Muscle of arm (tissue), 12 donors: ENCODE data around the gene AP2A1. TPM values are rescaled to one million over a fixed set of nuclear protein-coding genes. Genes with fewer than 3 reads are reported as not detected.

Experiments
- DNase-seq: peaks from one replicate; pipeline ENCODE4 v3.0.0-alpha.2; 2013
- polyA plus RNA-seq, 12 donors: library from polyadenylated mRNA; unstranded; fragments of 120-200 nt; gene quantifications; one replicate each; pipeline ENCODE4 v1.2.1, GENCODE V29; 2013; ENCODE audit not compliant: insufficient read length in 12 of 12

The AP2A1 gene
- polyA plus RNA-seq, 12 donors: 44.1 to 78.6 (median 47.9) TPM; not detected in 1

DNA sequence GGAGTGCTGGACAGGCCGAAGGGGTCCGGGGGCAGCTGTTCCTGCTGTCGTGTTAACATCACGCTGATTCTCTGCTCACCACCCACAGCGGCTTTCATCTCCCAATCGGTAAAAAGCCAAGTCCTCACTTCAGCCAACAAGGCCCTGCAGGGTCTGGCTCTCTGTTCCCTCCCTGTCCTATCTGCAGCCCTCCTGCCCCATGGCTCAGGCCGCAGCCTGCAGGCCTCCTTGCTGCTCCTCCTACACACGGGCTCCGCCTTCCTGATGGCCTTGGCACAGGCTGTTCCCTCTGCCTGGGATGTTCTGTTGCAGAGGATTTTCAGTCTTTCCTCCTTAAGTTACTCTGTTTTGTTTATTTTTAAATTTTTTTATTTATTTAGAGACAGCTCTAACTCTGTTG lies 24.1 kb downstream of the AP2A1 start:
- no peak for DNase-seq

DNA sequence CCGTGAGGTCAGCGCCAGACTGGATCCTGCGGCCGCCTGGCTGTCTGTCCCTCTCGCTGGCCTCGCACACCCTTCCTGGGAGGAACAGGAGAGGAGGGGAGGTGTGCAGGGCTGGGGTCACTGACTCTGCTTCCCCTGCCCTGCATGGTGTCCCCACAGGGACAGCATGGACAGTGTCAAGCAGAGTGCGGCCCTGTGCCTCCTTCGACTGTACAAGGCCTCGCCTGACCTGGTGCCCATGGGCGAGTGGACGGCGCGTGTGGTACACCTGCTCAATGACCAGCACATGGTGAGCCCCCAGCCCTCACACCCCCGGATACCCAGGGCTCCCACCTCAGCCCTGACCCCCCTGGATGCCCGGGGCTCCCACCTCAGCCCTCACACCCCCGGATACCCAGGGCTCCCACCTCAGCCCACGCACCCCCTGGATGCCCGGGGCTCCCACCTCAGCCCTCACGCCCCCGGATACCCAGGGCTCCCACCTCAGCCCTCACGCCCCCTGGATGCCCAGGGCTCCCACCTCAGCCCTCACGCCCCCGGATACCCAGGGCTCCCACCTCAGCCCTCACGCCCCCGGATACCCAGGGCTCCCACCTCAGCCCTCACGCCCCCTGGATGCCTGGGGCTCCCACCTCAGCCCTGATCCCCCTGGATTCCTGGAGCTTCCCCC lies 25.1 kb downstream of the AP2A1 start:
- DNase-seq: no peak

DNA sequence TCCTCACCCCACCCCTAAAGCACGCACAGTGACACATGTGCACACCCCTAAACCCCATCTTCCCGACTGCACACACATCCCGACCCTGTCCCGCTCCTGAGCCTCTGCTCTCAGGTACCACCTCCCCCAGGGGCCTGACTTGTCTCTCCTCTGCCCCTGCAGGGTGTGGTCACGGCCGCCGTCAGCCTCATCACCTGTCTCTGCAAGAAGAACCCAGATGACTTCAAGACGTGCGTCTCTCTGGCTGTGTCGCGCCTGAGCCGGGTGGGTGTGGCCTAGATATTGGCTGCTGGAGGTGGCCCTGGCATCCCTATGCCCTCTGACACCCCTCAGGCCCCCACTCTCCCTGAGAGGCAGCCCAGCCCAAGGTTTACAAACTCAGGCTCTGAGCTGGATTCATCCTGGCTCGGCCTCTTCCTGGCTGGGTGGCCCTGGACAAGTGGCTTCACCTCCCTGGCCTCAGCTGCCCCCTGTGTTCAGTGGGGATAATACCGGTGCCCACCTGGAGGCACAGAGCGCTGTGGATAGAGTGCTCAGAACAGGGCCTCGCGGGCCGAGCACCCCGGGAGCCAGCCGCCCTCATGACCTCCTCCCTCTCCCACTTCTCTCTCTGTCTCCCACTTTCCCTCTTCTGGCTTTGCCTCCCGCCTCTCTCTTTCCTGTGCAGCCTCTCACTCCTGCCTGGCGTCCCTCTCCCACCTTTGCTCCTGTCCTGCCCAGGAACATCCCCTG lies 26.2 kb downstream of the AP2A1 start:
- DNase-seq: no peak

DNA sequence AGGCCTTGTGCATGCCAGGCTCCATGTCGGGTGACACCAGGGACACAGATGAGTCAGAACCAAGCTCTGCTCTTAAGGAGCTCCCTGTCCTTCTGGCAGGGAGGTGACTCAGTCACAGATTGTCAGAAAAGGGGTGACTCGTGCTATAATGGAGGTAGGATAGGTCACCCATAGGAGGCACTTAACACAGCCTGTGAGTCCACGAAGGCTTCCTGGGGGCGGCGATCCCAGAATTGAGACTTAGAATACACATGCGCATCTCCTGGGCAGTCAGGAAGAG lies 26.7 kb downstream of the AP2A1 start:
- no peak for DNase-seq

DNA sequence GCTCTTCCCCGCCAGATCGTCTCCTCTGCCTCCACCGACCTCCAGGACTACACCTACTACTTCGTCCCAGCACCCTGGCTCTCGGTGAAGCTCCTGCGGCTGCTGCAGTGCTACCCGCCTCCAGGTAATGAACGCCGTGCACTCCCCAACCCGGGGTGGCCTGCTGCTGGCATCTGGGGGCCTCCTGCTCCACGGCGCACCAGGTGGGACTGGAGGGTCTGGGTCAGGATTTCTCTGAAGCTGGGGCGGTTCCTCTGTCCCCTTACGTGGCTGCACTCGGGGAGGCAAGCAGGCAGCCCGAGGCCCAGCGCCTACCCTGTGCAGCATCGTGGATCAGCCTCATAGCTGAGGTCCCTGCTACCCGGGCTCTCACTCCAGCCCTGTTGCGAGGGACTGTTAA lies 28.8 kb downstream of the AP2A1 start:
- no peak for DNase-seq

DNA sequence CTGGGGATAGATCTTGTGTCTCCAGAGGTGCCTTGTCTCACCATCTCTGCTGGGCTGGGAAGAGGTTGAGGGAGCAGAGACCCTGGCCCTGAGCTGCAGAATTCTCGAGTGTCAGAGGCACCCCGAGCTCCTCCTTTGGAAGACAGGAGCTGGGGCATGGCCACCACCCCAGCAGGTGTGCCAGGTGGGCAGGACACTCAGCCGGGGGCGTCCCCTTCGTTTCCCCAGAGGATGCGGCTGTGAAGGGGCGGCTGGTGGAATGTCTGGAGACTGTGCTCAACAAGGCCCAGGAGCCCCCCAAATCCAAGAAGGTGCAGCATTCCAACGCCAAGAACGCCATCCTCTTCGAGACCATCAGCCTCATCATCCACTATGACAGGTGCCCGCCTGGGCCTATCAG lies 31.8 kb downstream of the AP2A1 start:
- DNase-seq: no peak

DNA sequence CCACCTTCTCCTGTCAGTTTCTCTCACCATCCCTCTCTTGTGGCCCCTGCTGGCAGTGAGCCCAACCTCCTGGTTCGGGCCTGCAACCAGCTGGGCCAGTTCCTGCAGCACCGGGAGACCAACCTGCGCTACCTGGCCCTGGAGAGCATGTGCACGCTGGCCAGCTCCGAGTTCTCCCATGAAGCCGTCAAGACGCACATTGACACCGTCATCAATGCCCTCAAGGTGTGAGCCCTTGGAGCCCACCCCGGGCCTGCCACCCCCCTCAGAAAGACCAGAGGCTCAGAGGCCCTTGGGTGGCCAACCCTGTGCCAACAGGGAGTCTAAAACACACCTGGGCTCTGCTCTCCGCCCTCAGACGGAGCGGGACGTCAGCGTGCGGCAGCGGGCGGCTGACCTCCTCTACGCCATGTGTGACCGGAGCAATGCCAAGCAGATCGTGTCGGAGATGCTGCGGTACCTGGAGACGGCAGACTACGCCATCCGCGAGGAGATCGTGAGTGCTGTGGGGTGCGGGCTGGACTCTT lies 32.5 kb downstream of the AP2A1 start:
- DNase-seq: no peak

DNA sequence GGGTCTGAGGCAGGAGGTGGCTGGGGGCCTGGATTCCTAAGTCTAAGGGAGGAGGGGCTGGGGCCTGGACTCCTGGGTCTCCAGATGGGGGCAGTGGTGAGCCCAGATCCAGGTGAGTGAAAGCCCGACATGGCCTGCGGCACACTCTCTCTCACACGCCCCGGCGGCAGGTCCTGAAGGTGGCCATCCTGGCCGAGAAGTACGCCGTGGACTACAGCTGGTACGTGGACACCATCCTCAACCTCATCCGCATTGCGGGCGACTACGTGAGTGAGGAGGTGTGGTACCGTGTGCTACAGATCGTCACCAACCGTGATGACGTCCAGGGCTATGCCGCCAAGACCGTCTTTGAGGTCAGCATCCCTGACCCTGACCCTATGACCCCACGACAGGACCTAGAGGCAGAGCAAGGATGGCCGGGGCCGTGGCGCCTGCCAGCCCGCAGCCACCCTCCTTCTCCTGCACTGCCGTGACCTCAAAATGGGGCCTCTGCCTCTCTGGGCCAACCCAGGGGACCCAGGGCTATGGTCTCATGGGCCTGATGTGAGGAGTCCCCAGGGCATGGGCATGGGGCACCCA lies 33.1 kb downstream of the AP2A1 start:
- DNase-seq: no peak

DNA sequence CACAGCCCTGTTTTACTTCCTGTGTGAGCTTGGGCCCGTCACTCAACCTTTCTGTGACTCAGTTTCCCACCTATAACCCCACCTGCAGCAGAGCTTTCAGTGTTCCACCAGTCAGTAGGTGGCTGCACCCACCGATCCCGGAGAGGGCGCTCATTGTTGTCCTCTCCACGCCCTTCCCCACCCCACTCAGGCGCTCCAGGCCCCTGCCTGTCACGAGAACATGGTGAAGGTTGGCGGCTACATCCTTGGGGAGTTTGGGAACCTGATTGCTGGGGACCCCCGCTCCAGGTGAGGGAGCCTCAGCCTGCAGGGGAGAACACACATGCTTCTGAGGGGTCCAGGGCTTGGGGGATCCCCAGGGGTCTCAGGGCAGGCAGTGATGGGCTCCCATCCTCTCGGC lies 34.0 kb downstream of the AP2A1 start:
- no peak for DNase-seq

DNA sequence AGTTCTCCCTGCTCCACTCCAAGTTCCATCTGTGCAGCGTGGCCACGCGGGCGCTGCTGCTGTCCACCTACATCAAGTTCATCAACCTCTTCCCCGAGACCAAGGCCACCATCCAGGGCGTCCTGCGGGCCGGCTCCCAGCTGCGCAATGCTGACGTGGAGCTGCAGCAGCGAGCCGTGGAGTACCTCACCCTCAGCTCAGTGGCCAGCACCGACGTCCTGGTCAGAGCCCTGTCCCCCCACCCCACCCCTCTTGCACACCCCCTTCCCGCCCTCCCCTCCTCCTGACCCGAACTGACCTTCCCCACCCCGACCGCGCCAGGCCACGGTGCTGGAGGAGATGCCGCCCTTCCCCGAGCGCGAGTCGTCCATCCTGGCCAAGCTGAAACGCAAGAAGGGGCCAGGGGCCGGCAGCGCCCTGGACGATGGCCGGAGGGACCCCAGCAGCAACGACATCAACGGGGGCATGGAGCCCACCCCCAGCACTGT lies 34.6 kb downstream of the AP2A1 start:
- DNase-seq: no peak

DNA sequence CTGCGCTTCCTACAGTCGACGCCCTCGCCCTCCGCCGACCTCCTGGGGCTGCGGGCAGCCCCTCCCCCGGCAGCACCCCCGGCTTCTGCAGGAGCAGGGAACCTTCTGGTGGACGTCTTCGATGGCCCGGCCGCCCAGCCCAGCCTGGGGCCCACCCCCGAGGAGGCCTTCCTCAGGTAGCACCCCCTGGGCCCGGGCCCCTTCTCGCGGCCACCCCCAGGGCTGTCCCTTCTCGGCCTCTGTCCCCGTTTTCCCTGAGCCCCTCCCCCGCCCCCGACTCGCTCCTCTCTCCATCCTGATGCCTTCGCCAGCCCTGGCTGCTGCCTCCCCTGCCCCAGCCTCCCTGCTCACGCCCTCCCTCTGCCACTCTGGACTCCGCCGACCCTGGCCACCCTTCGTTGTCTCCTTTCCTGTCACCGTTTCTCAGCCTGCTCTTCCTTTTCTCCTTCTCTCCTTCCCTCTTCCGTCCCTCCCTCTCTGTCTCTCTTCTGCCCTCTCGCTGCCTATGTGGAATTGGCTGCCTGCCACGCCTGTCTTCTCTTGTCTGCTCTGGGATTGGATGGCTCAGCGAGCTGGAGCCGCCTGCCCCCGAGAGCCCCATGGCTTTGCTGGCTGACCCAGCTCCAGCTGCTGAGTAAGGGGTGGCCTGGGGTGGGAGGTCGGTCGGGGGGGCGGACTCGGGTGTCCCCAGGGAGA lies 35.3 kb downstream of the AP2A1 start:
- DNase-seq: peak; percentile 92

DNA sequence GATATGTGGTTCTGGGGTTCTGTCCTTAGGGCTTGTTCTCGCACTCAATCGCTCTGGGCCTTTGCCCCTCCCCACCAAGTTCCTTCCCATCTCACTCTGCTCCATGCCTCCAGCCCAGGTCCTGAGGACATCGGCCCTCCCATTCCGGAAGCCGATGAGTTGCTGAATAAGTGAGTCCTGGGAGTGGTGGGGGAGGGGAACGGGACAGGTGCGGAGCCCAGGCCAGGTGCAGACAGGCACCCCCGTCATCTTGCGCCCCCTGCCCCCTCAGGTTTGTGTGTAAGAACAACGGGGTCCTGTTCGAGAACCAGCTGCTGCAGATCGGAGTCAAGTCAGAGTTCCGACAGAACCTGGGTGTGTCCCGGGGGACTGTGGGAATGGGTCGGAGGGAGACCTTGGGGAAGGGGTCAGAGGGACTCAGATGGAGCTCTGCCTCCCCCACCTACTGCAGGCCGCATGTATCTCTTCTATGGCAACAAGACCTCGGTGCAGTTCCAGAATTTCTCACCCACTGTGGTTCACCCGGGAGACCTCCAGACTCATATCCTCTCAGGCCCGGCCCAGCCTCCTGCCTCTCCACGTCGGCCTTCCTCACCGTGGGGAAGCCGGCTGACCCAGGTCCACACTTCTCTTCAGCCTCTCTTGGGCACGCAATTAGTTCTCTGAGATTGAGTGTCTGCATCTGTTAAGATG lies 36.2 kb downstream of the AP2A1 start:
- no peak for DNase-seq

DNA sequence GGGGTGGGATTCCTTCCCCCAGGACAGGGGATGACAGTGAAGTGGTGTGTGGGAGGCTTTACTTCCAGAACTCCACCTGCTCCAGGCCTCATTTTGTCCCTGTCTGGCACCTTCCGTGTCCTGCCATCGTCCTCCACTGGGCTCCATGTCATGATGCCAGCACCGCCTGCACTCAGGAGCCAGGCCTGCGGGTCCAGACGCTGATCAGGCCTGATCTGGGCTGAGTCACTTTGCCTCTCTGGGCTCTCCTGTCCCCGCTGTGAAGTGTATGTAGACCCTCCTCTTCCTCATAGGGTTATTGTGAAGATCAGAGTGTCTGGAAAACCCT lies 36.7 kb downstream of the AP2A1 start:
- DNase-seq: no peak

DNA sequence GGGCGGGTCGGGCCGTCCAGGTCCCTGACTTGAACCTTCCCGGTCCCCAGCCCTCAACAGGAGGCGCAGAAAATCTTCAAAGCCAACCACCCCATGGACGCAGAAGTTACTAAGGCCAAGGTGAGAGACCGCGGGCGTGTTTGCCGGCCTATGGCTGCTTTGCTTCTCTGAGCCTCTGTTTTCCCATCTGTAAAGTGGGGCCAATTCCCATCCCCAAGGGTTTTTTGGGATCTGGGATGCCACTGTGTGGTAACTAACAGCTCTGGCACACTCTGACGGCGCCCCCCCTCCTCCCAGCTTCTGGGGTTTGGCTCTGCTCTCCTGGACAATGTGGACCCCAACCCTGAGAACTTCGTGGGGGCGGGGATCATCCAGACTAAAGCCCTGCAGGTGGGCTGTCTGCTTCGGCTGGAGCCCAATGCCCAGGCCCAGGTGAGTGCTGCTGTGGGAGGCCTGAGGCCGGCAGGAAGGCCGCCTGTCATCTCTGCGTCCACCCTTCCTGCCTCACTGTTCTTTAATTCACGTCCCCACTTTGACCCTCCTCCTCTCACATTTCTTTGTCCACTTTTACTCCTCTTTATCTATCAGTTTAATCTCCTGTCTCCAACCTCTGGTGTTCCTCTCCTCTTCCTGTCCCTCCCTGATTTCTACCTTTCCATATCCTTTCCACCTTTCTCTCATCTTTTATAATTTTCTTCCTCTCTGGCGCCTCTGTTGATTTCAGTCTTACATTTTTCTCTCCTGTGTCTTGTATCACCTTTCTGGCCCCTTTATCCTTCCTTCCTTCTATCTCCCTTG lies 39.2 kb downstream of the AP2A1 start:
- no peak for DNase-seq

DNA sequence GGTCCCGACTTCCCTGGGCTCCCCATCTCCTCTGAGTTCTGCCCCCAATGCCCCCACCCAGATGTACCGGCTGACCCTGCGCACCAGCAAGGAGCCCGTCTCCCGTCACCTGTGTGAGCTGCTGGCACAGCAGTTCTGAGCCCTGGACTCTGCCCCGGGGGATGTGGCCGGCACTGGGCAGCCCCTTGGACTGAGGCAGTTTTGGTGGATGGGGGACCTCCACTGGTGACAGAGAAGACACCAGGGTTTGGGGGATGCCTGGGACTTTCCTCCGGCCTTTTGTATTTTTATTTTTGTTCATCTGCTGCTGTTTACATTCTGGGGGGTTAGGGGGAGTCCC lies 39.8 kb downstream of the AP2A1 start:
- DNase-seq: no peak

DNA sequence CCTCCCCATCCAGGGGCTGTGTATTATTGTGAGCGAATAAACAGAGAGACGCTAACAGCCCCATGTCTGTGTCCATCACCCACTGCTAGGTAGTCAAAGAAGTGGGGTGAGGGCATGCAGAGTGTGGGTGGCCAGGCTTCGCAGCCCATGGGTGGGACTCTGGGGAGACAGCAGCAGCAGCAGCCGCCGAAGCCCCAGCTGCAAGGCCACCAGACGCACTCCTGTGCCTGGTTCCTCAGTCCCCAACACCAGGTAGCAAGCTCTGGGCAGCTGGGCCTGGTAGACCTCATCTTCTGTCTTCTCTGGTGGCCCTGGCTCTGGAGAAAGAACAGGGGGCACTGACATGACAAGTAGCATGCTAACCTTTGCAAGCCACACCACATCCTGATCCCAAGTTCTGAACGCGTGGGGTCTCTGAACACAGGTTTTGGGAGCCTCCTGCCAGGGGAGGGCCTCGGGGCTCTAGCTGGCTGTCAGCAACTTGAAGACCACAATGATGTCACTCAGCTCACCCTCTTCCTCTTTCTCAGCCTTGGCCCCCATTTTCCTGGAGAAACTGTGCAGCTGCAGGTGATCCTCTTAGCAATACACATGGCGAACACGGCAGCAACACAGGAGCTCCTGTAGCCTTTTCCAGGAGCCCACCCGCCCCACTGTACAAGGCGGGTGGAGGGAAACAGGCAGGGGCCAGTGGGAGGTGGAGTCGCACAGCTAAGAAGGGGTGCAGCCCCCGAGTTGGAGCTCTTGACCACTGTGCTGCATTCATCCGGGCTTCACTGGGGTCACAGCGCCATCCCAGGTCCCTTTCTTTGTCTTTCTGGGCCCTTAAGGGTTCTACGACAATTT lies 40.5 kb downstream of the AP2A1 start:
- DNase-seq: no peak

DNA sequence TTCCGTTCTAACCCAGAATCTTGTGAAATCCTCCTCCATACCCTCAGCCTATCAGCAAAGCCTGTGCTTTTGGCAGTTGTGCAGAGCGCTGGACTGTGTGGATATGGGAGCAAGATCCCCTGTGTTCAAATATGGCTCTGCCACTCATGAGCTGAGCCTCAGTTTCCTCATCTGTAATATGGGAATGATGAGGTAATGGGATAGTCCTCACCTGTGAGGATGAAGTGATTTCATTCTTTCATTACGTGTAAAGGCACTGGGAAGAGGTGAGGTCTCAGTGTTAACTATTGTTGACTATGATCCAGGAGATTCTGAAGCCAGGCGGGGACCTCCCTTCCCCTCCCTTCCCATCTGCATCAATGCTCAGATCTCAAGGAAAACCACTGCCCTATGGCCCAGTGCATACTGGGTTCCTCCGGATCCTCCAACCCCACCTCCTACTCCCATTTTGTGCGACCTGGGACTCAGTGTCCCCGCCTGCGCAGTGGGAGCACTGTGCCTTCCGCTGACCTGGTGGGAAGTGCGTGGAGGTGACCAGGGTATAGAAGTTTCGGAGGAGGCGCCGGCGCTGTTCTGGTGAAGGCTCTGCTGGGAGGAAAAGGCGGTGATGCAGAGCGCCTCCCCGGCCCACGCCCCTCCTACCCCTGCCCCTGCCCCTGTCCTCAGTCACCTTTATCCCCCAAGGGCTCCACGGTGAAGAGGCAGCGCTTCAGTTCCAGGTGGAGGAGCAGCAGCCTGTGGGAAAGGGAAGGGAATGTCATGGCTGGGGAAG lies 41.3 kb downstream of the AP2A1 start:
- DNase-seq: no peak

DNA sequence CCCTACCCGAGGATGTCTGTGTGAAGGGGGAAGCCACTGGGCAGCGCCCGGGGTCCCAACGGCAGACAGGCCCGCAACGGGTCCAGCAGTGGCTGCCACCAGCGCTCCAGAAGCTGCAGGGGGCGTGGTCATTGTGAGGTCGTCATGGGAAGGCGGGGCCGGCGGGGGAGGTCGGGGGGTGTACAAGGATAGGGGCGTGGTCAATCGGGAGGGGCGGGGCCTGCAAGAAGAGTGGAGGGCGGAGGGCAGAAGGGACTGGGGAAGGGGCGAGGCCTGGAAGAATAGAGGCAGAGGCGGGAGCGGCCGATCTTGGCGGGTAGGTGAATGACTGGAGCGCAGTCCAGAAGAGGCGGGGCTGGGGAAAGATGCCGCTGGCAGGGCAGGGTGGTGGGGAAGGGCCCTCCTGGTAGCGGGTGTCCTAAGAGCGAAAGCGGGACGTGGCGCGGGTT lies 41.9 kb downstream of the AP2A1 start:
- peak; percentile 89 for DNase-seq

DNA sequence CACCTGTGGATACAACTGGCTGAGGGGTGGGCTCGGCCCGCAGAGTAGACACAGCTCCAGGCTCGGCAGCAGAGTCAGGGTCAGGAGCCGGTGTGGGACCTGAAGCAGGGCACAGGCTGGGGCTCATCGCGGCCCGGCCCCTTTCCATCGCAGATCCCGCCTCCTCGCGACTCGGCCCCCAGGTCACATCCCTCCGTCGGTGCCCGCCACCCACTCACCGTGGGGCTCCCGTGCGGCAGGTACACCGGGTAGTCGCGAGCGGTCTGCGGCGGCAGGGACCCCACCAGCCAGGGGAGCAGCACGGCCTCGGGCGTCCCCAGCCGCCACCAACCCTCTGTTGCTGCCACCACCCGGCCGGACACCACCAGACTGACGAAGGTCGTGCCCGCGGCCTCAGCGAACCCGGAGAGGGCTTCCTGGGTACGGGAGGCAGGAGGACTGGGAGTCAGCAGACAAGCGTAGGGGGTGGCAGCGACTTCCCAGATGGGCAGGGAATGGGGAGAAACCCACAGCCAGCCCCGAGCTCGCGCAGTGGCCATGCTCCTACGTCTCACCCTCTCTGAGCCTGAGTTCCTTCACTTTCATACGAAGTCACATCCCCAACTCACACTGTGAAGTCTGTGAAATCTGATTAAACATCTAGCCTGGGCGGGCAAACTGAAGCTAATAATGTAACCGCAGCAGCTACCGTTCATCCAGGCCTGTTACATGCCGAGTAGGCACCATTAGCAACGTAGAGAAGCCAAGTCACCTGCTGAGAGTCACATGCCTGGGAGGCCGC lies 42.5 kb downstream of the AP2A1 start:
- DNase-seq: no peak
